ENCODE measurements around the gene DSTN.

The DSTN gene

GRCh38 chr20:17569616-17570346 lies at the start of gene DSTN:
DSTN (plus strand) TSS chr20:17570075; CDS start chr20:17570209, 134 bp downstream.
- peak; percentile 71 for DNase-seq (ENCODE audit: low read depth, low spot score)

GRCh38 chr20:17520583-17520982 lies 49.3 kb upstream of the DSTN start:
- no peak for DNase-seq (ENCODE audit: low read depth, low spot score)

GRCh38 chr20:17522528-17522927 lies 47.3 kb upstream of the DSTN start:
- no peak for DNase-seq (ENCODE audit: low read depth, low spot score)

- DNase-seq (ENCODE audit: low read depth, low spot score): no peak
Observed at GRCh38 chr20:17523326-17523725, 46.5 kb upstream of the DSTN start.

GRCh38 chr20:17524560-17524959 lies 45.3 kb upstream of the DSTN start:
- DNase-seq (ENCODE audit: low read depth, low spot score): no peak

- DNase-seq (ENCODE audit: low read depth, low spot score): no peak
Observed at GRCh38 chr20:17525132-17525531, 44.7 kb upstream of the DSTN start.

- DNase-seq (ENCODE audit: low read depth, low spot score): no peak
Observed at GRCh38 chr20:17525650-17526049, 44.2 kb upstream of the DSTN start.

GRCh38 chr20:17529586-17529985 lies 40.3 kb upstream of the DSTN start:
- DNase-seq (ENCODE audit: low read depth, low spot score): no peak

GRCh38 chr20:17530153-17530552 lies 39.7 kb upstream of the DSTN start:
- no peak for DNase-seq (ENCODE audit: low read depth, low spot score)

- DNase-seq (ENCODE audit: low read depth, low spot score): no peak
Observed at GRCh38 chr20:17530716-17531664, 38.9 kb upstream of the DSTN start, which contains the start of gene BFSP1. BFSP1 (minus strand) TSS chr20:17531379; CDS start chr20:17531329, 50 bp downstream.

GRCh38 chr20:17531665-17532025 lies 38.2 kb upstream of the DSTN start:
- no peak for DNase-seq (ENCODE audit: low read depth, low spot score)

- no peak for DNase-seq (ENCODE audit: low read depth, low spot score)
Observed at GRCh38 chr20:17533396-17533795, 36.5 kb upstream of the DSTN start.

GRCh38 chr20:17534077-17534476 lies 35.8 kb upstream of the DSTN start:
- DNase-seq (ENCODE audit: low read depth, low spot score): no peak

- DNase-seq (ENCODE audit: low read depth, low spot score): peak; percentile 28
Observed at GRCh38 chr20:17536944-17537444, 32.9 kb upstream of the DSTN start.

GRCh38 chr20:17537959-17538358 lies 31.9 kb upstream of the DSTN start:
- no peak for DNase-seq (ENCODE audit: low read depth, low spot score)

GRCh38 chr20:17538517-17539170 lies 31.2 kb upstream of the DSTN start:
- DNase-seq (ENCODE audit: low read depth, low spot score): no peak

GRCh38 chr20:17541596-17541995 lies 28.3 kb upstream of the DSTN start:
- no peak for DNase-seq (ENCODE audit: low read depth, low spot score)

GRCh38 chr20:17541996-17542395 lies 27.9 kb upstream of the DSTN start:
- no peak for DNase-seq (ENCODE audit: low read depth, low spot score)

GRCh38 chr20:17542481-17542880 lies 27.4 kb upstream of the DSTN start:
- DNase-seq (ENCODE audit: low read depth, low spot score): no peak

- no peak for DNase-seq (ENCODE audit: low read depth, low spot score)
Observed at GRCh38 chr20:17542993-17543412, 26.9 kb upstream of the DSTN start.

- DNase-seq (ENCODE audit: low read depth, low spot score): no peak
Observed at GRCh38 chr20:17543531-17544131, 26.2 kb upstream of the DSTN start.
